ENCODE measurements around the gene SNRNP25. TPM values are rescaled to one million over a fixed set of nuclear protein-coding genes. Genes with fewer than 3 reads are reported as not detected.
"Not testable (repeated sequence)": the region's sequence is repeated elsewhere in the genome, so short reads cannot be mapped to it uniquely, and the experiment has no call there.

SNRNP25 gene
- total RNA-seq = 14.3 TPM

DNA sequence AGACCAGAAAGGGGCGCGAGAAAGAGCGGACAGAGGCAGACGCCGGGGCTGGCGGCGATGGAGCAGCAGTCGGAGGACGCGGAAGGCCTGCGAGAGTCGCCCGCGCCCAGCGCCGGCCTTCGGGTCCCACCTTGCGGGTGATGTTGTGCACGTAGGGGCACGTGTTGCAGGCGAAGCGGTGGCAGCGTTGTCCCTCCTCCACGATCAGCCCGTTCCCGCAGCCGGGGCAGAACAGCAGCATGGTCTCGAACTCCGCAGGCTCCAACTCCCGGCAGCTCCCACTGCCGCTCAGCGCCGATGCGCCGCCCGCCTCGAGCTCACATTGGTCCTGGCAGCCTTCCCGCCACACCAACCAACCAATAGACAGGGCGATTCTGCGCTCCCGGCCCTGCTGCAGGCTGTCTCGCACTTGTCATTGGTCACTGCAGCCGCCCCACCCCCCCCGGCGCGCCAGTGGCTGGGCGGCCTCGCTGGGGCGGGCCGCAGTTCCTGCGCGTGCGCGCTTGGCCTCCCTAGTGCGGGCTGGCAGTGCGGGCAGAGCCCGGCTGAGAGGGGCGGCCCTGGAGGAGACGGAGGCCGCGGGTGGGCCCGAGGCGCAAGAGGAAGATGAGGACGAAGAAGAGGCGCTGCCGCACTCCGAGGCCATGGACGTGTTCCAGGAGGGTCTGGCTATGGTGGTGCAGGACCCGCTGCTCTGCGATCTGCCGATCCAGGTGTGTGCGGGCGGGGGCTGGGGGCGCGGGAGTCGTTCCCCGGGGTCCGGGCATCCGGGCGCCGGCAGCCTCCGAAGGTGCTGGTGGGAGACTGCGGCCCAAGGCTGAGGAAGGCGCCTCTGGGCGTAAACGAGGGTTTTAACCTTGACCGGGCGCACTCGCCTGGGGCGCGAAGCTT is at the start of gene SNRNP25, which contains the start of gene POLR3K:
SNRNP25 (plus strand) TSS at position 483 of the 891 bp plus-strand sequence; CDS start at position 672, 189 bp downstream.
POLR3K (minus strand) TSS at position 263 of the 891 bp plus-strand sequence; CDS start at position 241, 22 bp downstream.
- FAIRE-seq = no peak
- DNase-seq (ENCODE audit: low spot score in 2 of 2) = peak; percentile 98 to 99

GRCh38 chr16:9903-10665 is 43.5 kb upstream of the SNRNP25 start:
- FAIRE-seq = no peak
- no peak for DNase-seq (ENCODE audit: low spot score in 2 of 2)

- not testable (repeated sequence) for DNase-seq (ENCODE audit: low spot score in 2 of 2); FAIRE-seq
Measured at GRCh38 chr16:10772-11171, 42.9 kb upstream of the SNRNP25 start.

DNA sequence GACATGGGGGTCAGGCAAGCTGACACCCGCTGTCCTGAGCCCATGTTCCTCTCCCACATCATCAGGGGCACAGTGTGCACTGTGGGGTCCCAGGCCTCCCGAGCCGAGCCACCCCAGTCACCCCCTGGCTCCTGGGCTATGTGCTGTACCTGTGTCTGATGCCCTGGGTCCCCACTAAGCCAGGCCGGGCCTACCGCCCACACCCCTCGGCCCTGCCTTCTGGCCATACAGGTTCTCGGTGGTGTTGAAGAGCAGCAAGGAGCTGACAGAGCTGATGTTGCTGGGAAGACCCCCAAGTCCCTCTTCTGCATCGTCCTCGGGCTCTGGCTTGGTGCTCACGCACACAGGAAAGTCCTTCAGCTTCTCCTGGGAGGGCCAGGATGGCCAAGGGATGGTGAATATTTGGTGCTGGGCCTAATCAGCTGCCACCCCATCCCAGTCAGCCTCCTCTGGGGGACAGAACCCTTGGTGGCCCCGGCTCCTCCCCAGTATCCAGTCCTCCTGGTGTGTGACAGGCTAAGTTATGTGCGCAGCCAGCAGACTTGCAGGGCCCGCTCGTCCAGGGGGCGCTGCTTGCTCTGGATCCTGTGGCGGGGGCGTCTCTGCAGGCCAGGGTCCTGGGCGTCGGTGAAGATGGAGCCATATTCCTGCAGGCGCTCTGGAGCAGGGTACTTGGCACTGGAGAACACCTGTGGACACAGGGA is 36.4 kb upstream of the SNRNP25 start:
- FAIRE-seq = not testable (repeated sequence)

DNA sequence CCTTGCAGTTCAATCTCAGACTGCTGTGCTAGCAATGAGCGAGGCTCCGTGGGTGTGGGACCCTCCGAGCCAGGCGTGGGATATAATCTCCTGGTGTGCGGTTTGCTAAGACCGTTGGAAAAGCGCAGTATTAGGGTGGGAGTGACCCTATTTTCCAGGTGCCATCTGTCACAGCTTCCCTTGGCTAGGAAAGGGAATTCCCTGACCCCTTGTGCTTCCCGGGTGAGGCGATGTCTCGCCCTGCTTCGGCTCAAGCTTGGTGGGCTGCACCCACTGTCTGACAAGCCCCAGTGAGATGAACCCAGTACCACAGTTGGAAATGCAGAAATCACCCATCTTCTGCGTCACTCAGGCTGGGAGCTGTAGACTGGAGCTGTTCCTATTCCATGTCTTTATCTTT is 32.7 kb upstream of the SNRNP25 start:
- not testable (repeated sequence) for DNase-seq (ENCODE audit: low spot score in 2 of 2); FAIRE-seq

More for the DNA sequence above, 36.4 kb upstream of the SNRNP25 start:
- not testable (repeated sequence) for DNase-seq (ENCODE audit: low spot score in 2 of 2)

DNA sequence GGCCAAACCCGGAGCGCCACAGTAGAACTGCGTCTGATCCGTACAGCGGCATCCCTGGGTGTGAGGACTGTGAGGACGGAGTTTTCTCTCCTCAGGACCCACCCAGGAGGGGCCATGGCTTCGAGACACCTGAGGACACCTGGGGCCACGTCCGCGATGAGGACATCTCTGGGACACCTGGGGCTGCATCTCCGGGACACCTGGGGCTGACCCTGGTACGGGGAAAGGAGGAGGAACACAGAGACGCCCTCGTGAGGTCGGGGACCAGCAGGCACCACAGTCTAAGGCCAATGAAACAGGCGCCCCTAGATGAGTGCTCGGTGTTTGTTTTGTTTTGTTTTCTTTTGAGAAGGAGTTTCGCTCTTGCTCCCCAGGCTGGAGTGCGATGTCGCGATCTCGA is 29.5 kb upstream of the SNRNP25 start:
- not testable (repeated sequence) for DNase-seq (ENCODE audit: low spot score in 2 of 2); FAIRE-seq

GRCh38 chr16:25926-26348 is 27.7 kb upstream of the SNRNP25 start:
- not testable (repeated sequence) for FAIRE-seq; DNase-seq (ENCODE audit: low spot score in 2 of 2)

- not testable (repeated sequence) for DNase-seq (ENCODE audit: low spot score in 2 of 2); FAIRE-seq
Measured at GRCh38 chr16:30627-31026, 23.0 kb upstream of the SNRNP25 start.

- not testable (repeated sequence) for FAIRE-seq
Measured at GRCh38 chr16:33154-33876, 20.3 kb upstream of the SNRNP25 start.

DNA sequence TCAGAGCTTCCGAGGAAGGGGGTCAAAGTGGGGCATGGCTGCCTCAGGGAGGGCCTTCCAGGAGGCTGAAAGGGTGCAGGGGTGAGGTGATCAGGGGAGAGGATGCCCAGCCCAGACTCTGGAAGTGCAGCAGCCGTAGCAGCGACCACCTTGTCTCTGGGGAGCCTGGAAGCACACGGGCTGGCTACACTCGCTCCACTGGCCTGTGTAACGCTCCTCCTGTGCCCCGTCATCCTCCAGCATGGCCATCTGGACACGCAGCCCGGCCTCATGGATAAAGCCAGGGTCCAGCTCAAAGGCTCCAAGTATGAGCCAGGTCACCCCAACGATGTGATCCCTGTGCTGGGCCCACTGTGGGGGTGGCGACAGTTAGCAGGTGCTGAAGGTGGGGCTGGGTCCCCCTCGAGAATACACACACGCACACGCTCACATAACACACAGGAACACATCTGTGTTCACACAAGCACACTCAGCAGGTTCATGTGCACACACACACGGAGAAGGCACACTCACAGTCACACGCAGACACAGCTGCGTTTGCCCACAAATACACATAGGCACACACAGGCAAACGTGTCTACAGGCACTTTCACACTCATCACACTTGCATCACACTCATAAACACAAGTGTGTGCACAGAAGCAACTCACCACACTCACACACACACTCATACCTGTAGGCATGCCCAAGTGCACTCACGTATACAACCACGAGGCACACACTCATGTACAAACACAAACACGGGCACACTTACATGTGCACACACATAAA is 19.6 kb upstream of the SNRNP25 start:
- DNase-seq (ENCODE audit: low spot score in 2 of 2) (no peak), FAIRE-seq (no peak)

More at GRCh38 chr16:33154-33876, 20.3 kb upstream of the SNRNP25 start:
- not testable (repeated sequence) for DNase-seq (ENCODE audit: low spot score in 2 of 2)

GRCh38 chr16:34648-34987 is 19.0 kb upstream of the SNRNP25 start:
- no peak for DNase-seq (ENCODE audit: low spot score in 2 of 2)
- FAIRE-seq = no peak

DNA sequence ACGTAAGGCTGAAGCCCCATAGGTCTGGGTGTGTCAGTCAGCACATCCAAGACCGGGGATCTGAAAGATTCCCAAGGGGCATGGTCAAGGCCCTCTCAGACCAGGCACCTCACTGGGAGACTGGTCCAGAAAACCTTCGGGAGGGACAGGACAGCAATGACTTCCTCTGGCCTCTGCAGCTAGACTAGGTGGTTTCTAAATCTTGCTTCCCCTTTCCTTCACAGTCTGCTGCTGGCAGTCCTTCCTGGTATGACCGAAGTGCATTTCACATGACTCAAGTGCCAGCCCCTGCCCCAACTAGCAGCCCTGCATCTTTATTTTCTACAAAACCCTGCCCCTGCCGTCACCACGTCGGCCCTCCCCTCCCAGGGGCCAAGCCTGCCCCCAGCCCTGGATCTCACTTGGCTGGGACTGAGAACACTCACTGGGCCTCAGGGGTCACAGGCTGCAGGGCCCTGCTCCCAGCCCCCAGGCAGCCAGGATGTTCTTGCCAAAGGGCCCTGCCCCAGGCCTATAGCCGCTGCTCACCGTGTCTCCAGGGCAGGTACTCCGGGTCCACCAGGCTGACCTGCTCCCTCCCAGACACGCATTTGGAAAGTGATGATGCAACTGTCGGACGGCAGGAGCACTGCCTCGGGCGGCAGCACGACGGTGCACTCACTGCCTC is 18.5 kb upstream of the SNRNP25 start:
- DNase-seq (ENCODE audit: low spot score in 2 of 2) = no peak
- FAIRE-seq = no peak

DNA sequence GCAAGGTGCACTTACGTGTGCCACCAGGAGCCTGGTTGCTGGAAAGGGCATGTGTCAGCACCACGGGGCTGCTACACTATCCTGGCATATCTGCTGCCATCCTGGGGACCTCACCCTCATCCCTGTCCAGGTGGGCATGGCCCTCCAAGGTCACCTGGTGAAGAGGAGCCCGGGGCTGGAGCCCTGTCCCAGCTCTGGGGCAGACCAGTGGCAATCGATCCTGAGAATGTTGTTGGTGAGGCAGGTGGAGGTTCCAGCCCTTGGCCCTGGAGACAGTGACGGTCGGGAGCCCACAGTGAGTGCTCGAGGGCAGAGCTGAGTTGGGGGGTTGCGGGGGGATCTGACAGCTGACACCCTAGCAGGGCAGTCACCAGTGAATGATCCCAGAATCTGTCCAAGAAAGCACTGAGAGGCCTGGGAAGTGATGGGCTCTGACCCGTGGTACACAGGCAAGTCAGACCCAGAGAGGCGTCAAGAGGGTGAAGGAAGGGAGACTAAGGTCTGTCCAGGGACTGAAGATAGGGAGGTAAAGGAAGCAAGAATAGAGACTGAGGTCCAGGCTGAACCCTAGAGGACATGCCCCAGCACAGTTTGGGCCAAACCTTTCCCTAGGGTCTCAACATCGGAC is 17.8 kb upstream of the SNRNP25 start:
- FAIRE-seq (no peak), DNase-seq (ENCODE audit: low spot score in 2 of 2) (no peak)

- FAIRE-seq = no peak
- no peak for DNase-seq (ENCODE audit: low spot score in 2 of 2)
Measured at GRCh38 chr16:36336-36984, 17.2 kb upstream of the SNRNP25 start.

- no peak for DNase-seq (ENCODE audit: low spot score in 2 of 2)
- no peak for FAIRE-seq
Measured at GRCh38 chr16:37511-37910, 16.1 kb upstream of the SNRNP25 start.

DNA sequence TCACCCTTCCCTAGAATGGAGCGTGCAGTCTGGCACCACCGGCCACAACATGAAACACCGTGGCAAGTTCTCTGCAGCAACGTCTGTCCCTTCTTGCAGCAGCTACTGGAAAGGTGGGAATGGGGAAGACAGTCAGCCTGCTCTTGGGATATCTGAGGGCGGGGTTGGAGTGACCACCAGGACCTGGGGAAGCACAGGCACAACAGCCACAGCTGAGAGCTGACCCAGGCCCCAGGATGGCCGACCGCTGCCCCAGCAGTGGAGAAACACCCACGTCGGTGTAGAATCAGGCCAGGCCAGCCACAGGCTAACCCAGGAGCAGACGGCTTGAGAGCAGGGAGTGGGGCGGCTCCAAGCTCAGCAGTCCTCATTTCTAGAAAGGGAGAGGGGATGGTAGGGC is 15.4 kb upstream of the SNRNP25 start:
- not testable (repeated sequence) for DNase-seq (ENCODE audit: low spot score in 2 of 2); FAIRE-seq

All from frontal cortex (tissue), 4 donors.